Stimulated activated CD4-positive, alpha-beta T cell treated with anti-CD3 and anti-CD28 coated beads, Interleukin-12 subunit alpha, Interleukin-12 subunit beta, amount 100 ng/mL, for 4 hours (primary cell): ENCODE measurements around the gene ZNF598.

Experiments used
- DNase-seq: peaks from one replicate; pipeline ENCODE4 v3.0.0-alpha.2; 2020

Gene ZNF598

DNA sequence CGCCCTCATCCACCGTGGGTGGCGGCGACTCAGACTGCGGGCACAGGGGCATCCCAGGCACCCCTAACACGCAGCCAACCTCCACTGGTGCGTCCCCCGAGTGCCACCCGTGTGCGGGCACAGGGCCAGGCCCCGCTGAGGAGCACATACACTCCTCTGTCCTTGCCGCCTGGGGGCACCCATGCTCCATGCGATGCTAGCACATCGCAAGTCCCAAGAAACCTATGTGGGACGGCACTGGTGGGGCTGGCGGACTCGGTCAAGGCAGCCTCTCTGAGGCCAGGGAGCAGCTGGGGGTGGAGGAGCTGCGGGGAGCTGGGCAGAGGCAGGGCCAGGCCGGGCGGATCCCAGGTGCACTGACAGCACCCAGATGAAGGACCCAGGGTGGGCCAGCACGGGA lies 4.0 kb downstream of the ZNF598 start:
- DNase-seq, result no peak

DNA sequence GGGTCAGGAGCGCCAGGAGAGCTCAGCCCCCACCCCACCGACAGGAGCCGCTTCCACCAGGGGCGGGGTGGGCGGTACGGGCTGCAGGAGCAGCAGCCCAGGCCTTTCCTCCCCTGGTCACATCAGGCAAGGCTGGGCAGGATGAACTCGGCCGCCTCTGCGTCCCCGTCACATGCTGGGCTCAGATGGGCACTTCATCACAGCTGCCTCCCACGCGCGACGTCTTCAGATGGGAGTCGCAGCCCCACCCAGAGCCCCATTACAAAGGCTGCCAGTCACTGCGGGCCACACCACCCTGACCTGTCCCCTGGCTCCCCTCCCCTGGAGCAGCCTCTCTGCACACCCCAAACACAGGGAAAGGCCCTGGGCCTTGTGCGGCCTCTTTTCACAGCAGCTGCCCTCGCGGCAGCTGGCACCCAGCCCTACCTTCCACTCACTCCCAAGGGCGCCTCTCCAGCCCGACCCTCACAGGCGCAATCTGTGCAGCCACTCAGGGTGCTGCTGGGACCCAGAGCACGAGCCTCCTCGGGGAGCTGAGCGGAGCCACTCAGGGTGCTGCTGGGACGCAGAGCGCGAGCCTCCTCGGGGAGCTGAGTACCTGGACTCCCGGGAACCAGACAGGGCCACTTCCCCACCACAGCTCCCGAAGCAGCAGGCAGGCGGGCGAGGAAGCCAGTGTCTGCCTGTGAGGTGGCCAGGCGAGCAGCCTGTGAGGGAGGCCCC lies 4.7 kb downstream of the ZNF598 start:
- DNase-seq, result no peak

DNA sequence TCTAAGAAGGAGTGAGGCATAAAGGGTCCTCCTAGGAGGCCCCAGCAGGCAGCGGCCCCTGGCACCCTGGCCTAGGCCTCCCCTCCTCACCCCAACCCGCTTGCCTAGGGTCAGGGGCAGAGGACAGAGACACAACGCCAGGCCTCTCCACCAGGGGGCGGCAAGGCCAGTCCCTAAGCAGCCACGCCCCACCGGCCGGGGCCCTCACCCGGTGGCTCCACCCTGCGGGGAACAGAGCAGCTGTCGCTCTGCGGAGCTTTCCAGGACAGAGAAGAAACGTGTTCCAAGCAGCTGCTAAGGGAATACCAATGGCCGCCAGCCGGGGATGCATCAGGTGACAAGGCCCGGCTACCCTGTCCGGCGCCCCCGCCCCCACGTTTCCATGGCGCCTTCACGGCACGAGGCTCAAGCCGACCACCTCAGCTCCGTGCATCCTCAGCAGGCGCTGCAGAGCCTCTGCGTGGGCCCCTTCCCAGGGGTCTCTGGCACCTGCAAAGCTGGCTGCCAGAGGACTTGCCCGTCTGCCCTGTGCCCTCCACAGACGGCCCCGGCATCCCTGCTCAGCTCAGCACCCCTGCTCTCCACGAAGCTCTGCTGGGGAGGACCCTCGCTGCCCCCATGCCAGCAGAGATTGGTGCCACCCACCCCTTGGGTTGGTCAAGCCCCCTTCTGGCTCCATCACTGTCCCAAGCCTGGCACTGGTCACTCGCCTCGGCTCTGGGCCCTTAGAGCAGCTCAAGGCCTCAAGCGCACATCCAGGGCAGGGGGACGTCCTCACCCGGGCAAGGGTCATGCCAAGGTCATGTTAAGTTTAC lies 5.6 kb downstream of the ZNF598 start:
- peak; percentile 84 for DNase-seq

DNA sequence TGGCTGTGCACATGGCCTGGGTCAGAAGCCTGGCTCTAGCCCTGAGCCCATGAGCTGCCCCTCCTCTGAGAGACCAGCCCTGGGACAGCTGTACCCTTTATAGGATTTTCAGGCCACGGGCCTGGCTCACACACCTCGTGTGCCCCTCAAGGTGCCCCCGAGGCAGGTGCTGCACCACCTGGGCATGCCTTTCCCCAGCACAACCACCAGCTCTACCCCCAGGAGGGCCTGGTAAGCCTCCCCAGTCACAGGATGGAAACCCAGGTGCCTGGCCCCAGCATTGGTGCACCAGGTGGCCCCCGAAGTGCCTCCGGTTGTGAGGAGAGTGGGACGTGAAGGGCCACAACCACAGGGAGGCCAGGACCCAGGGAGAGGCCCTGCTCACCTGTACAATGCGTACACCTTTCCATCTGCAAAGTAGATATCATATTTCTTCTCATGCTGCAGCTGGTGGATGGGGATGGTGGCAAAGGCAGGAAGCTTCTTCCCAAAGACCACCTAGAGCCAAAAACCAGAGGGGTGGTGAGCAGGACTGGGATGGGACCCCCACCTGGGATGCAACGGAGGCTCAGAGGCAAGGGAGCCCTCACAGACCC lies 6.3 kb downstream of the ZNF598 start:
- DNase-seq, result no peak

DNA sequence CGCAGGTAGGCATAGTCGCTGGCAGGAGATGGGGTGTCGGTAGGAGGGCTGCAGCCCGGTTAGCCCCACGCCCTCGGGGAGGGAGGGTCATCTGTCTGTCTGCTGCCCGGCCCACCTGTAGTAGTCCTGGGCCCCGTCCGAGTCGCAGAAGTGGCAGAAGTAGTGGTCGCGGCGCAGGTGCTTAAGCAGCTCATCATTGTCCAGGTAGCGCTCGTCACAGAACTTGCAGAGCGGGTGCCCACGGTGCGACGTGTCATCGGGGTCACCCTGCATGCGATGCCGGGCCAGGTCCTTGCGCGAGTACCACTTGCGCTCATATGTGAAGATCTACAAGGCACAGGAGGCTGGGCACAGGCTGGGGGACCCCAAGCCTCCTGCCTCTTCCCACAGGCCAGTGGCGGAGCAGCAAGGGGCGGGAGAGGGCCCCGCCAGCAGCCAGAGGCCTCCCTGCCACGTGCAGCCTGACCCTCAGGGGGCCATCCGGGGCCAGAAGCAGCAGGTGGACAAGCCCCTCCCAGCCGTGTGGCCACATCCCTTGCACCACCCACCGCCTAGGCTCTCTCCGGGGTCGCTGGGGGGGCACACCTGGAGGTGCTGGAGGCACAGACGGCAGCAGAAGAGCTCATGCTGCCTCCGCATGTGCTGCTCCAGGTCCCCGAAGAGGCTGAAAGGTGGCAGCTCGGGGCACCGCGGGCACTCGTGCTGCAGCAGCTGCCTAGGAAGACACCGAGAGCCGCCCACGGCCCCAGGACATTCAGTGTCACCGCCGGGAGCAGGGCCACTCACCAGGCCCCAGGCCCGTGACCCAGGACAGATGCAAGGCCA lies 7.0 kb downstream of the ZNF598 start:
- DNase-seq, result no peak

DNA sequence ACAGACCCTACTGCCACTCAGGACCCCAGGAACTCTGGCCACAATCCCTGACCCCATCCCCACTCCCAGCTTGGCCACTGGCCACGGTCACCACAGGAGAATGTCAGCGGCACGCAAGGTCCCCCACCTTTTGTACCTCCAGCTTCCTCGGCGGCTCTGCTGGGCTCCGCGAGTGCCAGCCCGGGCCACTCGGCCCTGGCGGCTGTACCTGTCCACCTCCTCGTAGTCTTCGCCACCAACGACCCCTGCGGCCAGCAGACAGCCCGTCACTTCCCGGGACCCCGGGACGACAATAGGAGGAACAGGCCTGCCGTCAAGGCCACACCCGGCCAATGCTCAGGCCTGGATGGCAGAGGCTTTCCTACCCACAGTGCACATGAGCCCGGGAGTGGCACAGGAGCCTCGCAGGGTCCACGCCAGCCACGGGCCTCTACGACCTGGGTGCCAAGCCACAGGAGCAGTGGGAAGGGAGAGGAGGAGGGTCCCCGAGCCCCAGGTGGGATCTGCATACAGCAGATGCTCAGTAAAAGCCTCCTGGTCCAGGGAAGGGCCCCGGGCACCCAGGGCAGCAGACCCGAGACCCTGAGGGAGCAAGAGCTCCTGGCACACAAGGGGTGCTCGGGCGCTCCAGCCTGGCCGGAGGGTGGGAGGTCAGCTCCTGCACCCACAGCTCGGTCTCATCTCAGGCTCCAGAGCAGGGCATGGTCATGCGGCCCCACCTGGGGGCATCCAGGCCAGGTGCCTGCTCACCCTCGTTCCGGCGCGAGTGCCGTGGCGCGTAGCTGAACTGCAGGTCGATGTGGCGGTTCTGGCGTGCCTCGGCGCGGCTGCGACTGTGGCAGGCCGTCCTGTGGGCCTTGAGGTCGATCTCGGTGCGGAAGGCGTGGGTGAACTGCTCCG lies 7.9 kb downstream of the ZNF598 start:
- DNase-seq, result no peak

DNA sequence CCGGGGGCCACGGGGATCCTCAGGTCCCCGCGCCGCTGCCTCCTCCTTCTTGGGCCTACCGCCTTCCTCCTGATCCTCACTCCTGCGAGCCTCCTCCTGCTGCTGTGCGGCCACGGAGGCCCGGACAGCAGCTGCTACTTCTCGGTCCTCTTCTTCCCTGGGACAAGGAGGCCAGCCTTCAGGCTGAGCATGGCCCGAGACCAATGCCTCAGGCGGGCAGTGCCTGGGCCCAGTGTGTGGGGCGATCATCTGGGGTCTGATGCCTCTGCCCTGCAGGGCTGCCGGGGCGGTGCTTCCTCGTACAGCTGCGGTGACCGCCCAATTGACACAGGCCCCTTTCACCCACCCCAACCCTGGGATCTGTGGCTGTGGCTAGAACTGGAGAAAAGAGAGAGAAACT lies 8.6 kb downstream of the ZNF598 start:
- no peak for DNase-seq

DNA sequence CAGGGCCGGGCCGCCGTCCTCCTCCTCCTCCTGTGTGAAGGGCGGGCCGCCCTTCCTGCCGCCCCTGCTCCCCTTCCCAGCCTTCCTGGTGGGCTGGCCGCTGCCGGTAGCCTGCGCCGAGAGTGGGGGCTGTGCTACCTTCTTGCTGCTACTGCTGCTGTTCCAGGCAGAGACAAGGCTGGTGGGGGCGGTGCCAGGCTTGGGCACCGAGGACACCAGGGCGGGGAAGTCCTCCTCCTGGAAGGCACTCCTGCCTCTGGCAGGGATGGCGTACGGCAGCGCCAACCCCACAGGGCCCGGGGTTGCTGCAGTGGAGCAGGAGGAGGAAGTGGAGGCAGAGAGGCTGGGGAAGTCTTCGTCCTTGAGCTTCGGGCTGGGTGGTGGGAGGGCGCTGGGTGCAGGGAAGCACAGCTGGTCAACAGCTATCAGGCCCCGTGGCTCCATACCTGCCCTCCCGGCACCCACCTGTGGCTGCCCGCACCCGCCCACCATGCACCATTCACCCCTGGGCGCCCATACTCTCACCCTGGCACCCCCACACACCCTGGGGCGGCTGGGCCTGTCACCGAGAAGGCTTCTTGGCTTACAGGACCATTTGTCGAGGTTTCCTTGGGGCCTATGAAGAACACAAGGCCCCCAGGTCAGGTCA lies 9.6 kb downstream of the ZNF598 start:
- DNase-seq, result no peak

DNA sequence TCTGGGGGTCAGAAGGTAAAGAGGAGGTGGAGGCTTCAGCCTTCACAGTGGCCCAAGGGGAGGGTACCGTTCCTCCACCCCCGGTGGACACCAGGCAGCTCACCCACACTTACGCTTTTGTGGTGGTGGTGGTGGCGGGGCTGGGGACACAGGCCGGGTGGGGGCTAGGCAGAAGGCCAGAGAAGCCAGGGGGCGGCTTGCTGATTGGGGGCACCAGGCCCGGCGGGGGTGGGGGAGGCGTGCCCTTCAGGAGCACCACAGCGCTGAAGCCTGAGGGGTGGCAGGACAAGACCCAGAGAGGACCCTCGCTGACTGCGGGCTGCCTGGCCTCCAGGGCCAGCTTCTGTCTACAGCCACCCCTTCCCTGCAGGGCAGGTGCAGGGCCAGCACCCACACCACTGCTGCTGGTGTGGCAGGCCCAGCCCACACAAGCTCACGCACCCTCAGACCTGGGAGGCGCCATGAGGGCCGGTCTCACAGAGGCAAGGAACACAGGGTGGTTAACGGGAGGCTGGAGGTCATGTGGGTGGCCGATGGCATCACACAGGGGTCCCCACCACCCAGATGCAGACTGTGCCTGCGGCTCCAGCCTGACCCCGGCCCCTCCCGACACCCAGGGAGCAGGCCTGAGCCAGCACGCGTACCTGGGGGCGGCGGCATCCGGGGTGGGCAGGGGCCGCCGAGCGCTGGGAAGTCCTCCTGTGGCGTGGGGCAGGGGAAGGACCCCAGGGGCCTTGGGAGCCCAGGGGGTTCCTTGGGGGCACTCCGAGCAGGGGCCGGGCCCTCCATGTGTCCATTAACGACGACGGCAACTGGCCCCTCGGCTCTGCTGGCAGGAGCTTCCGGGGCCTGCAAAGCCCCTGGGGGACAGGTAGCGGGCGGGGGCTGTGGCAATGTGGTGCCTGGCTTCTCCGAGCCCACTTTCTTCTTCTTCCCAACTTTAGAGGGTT lies 10.5 kb downstream of the ZNF598 start:
- DNase-seq, result no peak

DNA sequence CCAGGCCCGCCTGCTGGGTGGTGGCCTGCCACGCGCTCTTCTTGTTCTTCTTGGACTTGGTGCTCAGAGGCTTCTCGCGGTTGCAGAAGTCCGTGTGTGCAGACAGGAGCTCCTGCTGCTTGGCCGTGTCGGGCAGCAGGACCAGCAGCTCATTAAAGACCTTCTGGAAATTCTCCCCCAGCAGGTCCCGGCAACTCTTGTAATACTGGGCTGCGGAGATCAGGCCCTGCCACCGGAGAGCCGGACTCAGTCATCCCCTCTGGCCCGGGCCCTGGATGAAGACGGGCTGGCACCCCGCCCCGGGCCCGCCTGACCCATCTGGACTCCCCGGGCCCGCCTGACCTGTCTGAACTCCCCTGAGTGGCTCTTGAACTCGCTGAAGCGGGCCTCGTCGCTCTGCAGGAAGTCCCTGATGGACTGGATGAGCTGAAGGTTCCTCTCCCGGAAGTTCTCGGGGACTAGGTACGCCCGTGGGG lies 11.2 kb downstream of the ZNF598 start:
- no peak for DNase-seq

DNA sequence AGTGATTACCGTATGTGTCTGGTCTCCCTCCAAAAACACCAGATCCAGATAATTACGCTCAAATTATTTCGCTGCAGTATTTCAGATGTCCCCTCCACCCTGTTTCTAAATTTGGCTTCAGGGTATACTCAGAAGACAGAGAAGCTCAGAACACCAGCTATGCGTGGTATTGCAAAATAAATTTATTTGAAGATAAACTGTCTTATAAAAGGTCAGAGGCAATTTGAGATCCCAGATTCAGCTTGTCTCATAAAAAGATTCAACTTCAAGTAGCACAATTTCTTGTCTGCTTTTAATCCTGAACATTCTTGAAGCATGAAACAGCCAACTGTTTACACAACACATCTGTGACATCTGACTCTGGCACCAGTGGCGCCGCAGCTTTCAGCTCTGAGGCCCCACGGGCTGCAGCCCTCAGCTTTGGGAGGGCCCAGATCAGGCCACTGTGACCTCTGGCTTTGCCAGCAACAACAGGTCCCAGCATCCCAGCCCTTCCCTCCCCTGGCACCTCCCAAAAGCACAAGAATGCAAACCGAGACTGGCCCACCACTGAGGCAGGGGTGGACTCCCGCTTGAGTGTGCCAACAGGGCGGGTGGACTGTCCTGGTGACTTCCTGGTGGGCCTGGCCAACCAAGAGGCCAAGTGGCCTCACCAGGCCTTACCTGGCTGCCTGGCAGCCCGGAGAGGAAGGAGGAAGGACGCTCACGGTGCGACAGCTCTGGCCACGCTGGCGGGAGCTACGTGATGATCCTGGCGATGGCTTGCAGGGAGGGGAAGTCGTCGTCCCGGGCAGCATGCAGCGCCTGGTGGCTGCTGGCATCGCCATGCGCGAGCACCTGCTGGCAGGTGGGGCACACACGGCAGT lies 11.9 kb downstream of the ZNF598 start:
- no peak for DNase-seq

DNA sequence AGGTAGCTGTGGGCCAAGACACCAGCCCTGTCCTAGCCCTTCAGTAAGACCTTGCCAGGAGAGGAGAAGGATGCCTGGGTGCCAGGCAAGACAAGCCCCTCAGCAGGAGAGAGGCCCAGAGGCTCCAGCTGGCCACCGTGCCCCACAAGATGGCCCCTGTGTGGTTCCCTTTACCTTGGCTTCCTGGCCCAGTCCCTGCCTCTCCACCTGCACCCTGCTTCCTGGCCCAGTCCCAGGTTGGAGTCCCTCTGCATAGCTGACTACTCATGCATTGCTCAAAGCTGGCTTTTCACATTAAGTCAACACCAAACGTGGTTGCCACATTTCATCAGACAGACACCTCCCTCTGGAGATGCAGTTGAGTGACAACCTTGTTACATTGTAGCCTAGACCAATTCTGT lies 15.9 kb downstream of the ZNF598 start:
- DNase-seq, result no peak

DNA sequence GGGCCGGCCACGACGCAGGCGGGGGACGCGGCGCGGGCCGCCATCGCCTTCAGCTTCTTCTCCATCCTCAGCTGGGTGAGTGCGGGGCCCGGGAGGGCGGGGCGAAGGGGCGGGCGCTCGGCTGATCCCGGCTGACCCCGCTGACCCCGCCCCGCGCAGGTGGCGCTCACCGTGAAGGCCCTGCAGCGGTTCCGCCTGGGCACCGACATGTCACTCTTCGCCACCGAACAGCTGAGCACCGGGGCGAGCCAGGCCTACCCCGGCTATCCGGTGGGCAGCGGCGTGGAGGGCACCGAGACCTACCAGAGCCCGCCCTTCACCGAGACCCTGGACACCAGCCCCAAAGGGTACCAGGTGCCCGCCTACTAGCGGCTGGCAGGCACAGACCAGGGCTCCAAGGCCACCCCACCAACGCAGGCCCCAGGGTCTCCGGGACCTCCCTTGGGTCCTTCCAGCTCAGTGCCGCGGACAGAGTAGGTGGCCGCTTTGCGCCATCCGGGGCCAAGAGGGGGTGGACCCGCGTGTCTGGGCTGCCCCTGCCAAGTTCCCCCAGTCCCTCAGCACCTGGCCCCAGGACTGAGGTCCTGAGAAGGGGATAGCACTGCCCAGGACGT lies 16.8 kb downstream of the ZNF598 start:
- DNase-seq, result no peak

DNA sequence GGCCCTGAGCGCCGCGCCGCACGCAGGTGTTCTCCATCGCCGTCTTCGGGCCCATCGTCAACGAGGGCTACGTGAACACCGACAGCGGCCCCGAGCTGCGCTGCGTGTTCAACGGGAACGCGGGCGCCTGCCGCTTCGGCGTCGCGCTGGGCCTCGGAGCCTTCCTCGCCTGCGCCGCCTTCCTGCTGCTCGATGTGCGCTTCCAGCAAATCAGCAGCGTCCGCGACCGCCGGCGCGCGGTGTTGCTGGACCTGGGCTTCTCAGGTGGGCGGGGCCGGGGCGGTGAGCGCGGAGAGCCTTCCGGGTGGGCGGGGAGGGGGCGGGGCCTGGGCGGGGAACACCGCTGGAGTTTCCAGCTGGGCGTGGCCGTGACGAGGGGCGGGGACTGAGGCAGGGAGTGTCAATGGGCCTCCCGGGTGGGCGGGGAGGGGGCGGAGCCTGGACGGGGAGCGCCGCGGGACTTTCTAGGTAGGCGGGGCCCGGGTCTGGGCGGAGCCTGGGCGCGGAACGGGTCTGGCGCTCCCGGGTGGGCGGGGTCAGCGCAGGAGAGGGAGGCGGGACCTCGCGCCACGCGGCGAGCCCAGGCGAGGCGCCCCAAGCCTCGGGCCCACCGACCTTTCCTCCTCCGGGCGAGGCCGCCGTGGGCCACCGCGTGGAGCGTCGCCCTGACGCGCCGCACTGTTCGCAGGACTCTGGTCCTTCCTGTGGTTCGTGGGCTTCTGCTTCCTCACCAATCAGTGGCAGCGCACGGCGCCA lies 17.5 kb downstream of the ZNF598 start:
- DNase-seq, result peak; percentile 99

DNA sequence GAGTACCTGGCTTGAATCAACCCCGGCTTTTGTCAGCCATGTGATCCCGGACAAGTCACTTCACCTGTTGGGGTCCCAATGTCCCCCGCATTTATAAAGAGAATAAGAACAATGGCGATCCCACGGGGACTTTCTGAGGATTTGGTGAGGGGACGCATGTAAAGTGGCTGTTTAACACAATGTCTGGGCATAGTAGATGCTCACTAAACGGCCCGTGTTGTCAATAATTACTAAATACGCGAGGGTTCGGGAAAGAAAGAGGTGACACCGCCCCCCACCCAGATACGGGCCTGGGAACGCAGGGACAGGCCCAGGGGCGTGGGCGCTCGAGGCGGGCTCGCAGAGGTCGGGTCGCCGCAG lies 18.1 kb downstream of the ZNF598 start:
- DNase-seq, result no peak

DNA sequence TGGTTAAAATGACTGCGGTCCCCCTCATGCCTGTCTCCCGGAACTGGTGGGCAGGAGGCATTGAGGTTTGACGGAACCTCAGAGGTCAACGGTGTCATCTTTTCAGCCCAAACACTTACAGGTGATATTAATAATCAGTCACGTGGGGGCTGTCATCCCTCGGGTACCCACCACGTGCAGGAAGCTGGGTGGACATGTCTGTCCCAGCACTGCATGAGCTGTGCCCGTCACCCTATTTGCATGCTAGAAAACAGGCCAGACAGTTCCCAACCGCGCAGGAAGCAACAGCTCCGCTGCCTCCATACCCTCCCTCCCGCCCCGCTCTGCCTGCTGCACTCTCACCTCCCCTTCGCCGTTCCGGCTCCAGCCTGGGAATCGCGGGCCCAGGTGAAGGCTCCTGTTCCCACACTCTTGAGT lies 18.5 kb downstream of the ZNF598 start:
- no peak for DNase-seq

DNA sequence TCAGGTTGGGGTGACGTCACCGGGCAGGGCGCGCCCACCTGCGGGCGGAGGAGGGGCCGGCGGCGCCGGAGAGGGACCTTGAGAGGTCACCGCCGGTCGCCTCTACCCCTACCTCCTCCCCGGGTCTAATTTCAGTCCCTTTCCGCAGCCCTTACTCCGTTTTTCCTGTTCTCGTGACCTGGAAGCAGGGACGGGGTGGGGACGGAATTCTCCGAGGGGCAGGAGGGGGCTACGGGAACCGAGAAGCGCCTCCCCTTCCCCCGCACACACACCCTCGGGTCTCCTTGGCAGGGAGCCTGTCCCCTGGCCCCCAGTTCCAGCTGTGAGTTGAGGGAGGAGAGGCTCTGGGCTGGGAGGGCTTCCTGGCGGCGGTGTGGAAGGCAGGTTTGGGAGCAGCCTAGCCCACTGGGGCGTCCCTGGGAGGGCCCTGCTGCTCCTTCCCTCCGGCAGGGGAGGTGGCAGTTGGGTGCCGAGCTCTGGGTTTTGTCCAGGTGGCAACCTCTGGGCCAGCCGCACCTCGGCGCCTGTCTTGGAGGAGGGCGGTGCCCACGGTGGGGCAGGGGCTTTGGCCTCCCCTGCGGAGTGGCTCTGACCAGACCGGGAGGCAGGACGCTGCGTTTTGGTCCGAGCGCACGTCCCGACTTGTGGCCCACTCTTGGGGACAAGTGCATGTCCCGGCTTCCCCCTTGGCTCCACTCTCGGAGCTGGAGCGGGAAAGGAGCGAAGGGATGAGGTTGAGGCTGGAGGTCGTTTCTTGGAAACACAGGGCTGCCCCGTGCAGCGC lies 19.1 kb downstream of the ZNF598 start:
- no peak for DNase-seq

DNA sequence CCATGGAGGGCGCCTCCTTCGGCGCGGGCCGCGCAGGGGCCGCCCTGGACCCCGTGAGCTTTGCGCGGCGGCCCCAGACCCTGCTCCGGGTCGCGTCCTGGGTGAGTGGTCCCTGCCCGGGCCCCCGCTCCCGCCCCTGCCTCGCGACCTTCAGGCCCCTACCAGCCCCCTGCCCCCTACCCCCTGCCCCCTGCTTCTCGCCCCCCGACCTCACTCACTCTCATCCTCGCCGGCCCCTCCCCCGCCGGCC lies 19.6 kb downstream of the ZNF598 start:
- no peak for DNase-seq
